DOHH2 (cell line): ENCODE measurements around the gene COPS8.

Experiments used
- EZH2phosphoT487 ChIP-seq: fragments of 200-600 bp; sonication (generic); IDR thresholded peaks from 2 replicates; pipeline ENCODE4 v1.6.1; 2017; ENCODE audit warnings: borderline replicate concordance, mild to moderate bottlenecking, antibody characterized with exemption, low read length, moderate library complexity, mixed read lengths
- TF ChIP-seq, protein P1 (sequence below): fragments of 200-600 bp; sonication (generic); IDR thresholded peaks from one replicate; pipeline ENCODE4 v1.5.1; 2014; ENCODE audit warnings: antibody characterized with exemption, mild to moderate bottlenecking, low read depth, low read length; ENCODE audit not compliant: poor library complexity, severe bottlenecking

DNA sequence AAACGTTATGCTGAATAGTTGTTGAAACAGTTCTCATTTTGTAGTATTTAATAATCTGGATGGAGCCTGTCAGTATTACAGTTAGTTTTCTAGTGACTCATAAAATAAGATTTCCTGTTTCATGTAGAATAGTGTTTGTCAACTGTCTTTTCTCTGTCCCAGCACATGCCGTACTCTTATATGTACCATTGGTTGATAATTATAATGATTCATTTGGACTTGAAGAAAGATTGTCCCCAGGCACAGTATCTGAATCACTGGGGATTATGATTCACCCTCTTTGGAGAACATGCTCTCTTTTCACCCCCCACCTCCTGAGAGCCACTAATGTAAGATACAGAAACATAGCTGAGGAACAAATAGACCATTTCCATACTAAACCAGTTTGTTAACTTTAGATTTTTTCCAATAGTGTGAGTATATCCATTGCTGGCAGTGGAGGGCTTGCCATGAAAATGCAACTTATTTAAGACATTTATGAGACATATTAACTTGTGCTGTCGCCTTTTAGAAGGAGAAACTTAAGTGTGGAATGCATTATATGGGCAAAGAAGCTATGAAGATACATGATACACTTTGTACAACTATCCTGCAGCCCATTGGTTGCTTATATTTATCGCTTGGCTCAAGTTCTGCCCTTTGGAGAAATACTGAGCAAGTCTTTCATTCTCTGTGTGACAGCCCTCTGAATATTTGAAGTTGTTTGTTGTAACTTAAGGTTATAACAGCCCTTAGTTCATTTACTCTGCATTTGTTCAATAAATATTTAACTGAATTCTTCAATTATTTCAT lies 12.4 kb downstream of the COPS8 start:
- TF ChIP-seq, protein P1, sequence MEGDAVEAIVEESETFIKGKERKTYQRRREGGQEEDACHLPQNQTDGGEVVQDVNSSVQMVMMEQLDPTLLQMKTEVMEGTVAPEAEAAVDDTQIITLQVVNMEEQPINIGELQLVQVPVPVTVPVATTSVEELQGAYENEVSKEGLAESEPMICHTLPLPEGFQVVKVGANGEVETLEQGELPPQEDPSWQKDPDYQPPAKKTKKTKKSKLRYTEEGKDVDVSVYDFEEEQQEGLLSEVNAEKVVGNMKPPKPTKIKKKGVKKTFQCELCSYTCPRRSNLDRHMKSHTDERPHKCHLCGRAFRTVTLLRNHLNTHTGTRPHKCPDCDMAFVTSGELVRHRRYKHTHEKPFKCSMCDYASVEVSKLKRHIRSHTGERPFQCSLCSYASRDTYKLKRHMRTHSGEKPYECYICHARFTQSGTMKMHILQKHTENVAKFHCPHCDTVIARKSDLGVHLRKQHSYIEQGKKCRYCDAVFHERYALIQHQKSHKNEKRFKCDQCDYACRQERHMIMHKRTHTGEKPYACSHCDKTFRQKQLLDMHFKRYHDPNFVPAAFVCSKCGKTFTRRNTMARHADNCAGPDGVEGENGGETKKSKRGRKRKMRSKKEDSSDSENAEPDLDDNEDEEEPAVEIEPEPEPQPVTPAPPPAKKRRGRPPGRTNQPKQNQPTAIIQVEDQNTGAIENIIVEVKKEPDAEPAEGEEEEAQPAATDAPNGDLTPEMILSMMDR, result no peak
- TF ChIP-seq EZH2phosphoT487, result no peak
